Upper lobe of left lung (tissue), 4 donors: Measurements from ENCODE around the gene EGF.

ENCODE experiments used
- CTCF ChIP-seq, 6 experiments: fragments of 450-650 bp in 4 of 6; fragments of 200-600 bp in 2 of 6; sonication (generic) in 2 of 6; IDR thresholded peaks; one replicate each; pipeline ENCODE4 v1.5.1; 2016 to 2019; ENCODE audit warnings: antibody characterized with exemption in 6 of 6
- POLR2AphosphoS5 ChIP-seq, 2 donors: sonication (generic); formaldehyde crosslinking; IDR thresholded peaks; one replicate each; pipeline ENCODE4 v1.5.1; 2017; ENCODE audit warnings: antibody characterized with exemption in 2 of 2

- TF ChIP-seq CTCF (IDR thresholded peaks at IDR 0.05) (no peak), POLR2AphosphoS5 (IDR thresholded peaks at IDR 0.05) (no peak)
Observed at GRCh38 chr4:109902559-109903251, 10.0 kb upstream of the EGF start.
